CD4-positive, alpha-beta T cell treated with Interleukin-2 at 100 ng/mL for 4 hours (primary cell): ENCODE results near the gene RAB9A.
"Not testable (repeated sequence)": the region's sequence is repeated elsewhere in the genome, so short reads cannot be mapped to it uniquely, and the experiment has no call there.

Source experiments
- DNase-seq: peaks from one replicate; pipeline ENCODE4 v3.0.0-alpha.2; 2020; ENCODE audit warnings: low spot score

The RAB9A gene

GRCh38 chrX:13702111-13702789 is 13.3 kb downstream of the RAB9A start:
- no peak for DNase-seq

GRCh38 chrX:13703135-13703534 is 14.2 kb downstream of the RAB9A start:
- no peak for DNase-seq

- DNase-seq: no peak
Measured at GRCh38 chrX:13703589-13703988, 14.7 kb downstream of the RAB9A start.

GRCh38 chrX:13711141-13711540 is 22.2 kb downstream of the RAB9A start:
- DNase-seq: no peak

GRCh38 chrX:13716455-13716854 is 27.5 kb downstream of the RAB9A start:
- no peak for DNase-seq

GRCh38 chrX:13716905-13717304 is 28.0 kb downstream of the RAB9A start:
- peak; percentile 49 for DNase-seq

- no peak for DNase-seq
Measured at GRCh38 chrX:13717700-13718472, 29.0 kb downstream of the RAB9A start.

- DNase-seq: peak; percentile 30
Measured at GRCh38 chrX:13719192-13719856, 30.4 kb downstream of the RAB9A start.

- no peak for DNase-seq
Measured at GRCh38 chrX:13721371-13721770, 32.4 kb downstream of the RAB9A start.

- DNase-seq: no peak
Measured at GRCh38 chrX:13721819-13722519, 33.0 kb downstream of the RAB9A start.

GRCh38 chrX:13724878-13725277 is 36.0 kb downstream of the RAB9A start:
- peak; percentile 63 for DNase-seq

- DNase-seq: not testable (repeated sequence)
Measured at GRCh38 chrX:13726583-13726982, 37.7 kb downstream of the RAB9A start.

- not testable (repeated sequence) for DNase-seq
Measured at GRCh38 chrX:13730523-13730922, 41.6 kb downstream of the RAB9A start.

GRCh38 chrX:13732246-13733067 is 43.5 kb downstream of the RAB9A start:
- no peak for DNase-seq

- DNase-seq: no peak
Measured at GRCh38 chrX:13733506-13733905, 44.6 kb downstream of the RAB9A start.

- DNase-seq: peak; percentile 92
Measured at GRCh38 chrX:13734278-13735172, 45.6 kb downstream of the RAB9A start, which contains the start of the genes OFD1 and TRAPPC2. Gene OFD1 (plus strand): TSS chrX:13734748. CDS start chrX:13735072, 324 bp downstream. Gene TRAPPC2 (minus strand): TSS chrX:13734620. CDS start chrX:13719963, 14,657 bp downstream.

GRCh38 chrX:13741695-13742094 is 52.8 kb downstream of the RAB9A start:
- DNase-seq: no peak

GRCh38 chrX:13742397-13743176 is 53.7 kb downstream of the RAB9A start:
- peak; percentile 74 for DNase-seq

GRCh38 chrX:13747836-13748235 is 58.9 kb downstream of the RAB9A start:
- DNase-seq: peak; percentile 48
